ENCODE data around the gene SLC30A4. TPM values are rescaled to one million over a fixed set of nuclear protein-coding genes. Genes with fewer than 3 reads are reported as not detected.
A peak's percentile ranks its signal among the peaks of the same experiment; 100 is the strongest.

SLC30A4 gene
- polyA plus RNA-seq, 1 donor: 3.7 TPM

- Histone ChIP-seq H3K9me3 (ENCODE audit: control insufficient read depth, low read depth, low read length) (no peaks in the 10 kb centered on the region), H3K27ac (ENCODE audit: low read length) (no peak overlapping the region), H3K4me1 (ENCODE audit: control insufficient read depth, insufficient read depth, low read length) (peaks cover 2% of the 10 kb centered on the region), H3K4me3 (ENCODE audit: low read length) (no peak overlapping the region), H3K27me3 (ENCODE audit: control insufficient read depth, insufficient read depth, low read length) (no peaks in the 10 kb centered on the region), H3K36me3 (ENCODE audit: control insufficient read depth, insufficient read depth, low read length) (no peaks in the 10 kb centered on the region)
- peak in 1 of 2 donors; percentile 19 for DNase-seq
- no CpG with 5 or more reads among the region's 6 CpGs for WGBS (ENCODE audit: insufficient coverage, low lambda C conversion rate)
These were observed 47.8 kb downstream of the SLC30A4 start for GRCh38 chr15:45474799-45475198.

- Histone ChIP-seq H3K4me1 (ENCODE audit: control insufficient read depth, insufficient read depth, low read length) (peaks cover 9% of the 10 kb centered on the region), H3K27me3 (ENCODE audit: control insufficient read depth, insufficient read depth, low read length) (no peaks in the 10 kb centered on the region), H3K27ac (ENCODE audit: low read length) (no peak overlapping the region), H3K36me3 (ENCODE audit: control insufficient read depth, insufficient read depth, low read length) (no peaks in the 10 kb centered on the region), H3K9me3 (ENCODE audit: control insufficient read depth, low read depth, low read length) (no peaks in the 10 kb centered on the region), H3K4me3 (ENCODE audit: low read length) (no peak overlapping the region)
- WGBS (ENCODE audit: insufficient coverage, low lambda C conversion rate): no CpG with 5 or more reads among the region's 2 CpGs
- DNase-seq: no peak
These were observed 49.5 kb downstream of the SLC30A4 start for GRCh38 chr15:45473068-45473467.

- Histone ChIP-seq H3K27ac (ENCODE audit: low read length) (no peak overlapping the region), H3K9me3 (ENCODE audit: control insufficient read depth, low read depth, low read length) (no peaks in the 10 kb centered on the region), H3K27me3 (ENCODE audit: control insufficient read depth, insufficient read depth, low read length) (no peaks in the 10 kb centered on the region), H3K4me3 (ENCODE audit: low read length) (no peak overlapping the region), H3K36me3 (ENCODE audit: control insufficient read depth, insufficient read depth, low read length) (no peaks in the 10 kb centered on the region), H3K4me1 (ENCODE audit: control insufficient read depth, insufficient read depth, low read length) (peaks cover 9% of the 10 kb centered on the region)
- DNase-seq: no peak
- WGBS (ENCODE audit: insufficient coverage, low lambda C conversion rate): no CpG with 5 or more reads among the region's 8 CpGs
These were observed 51.4 kb downstream of the SLC30A4 start for GRCh38 chr15:45471151-45471550.

- Histone ChIP-seq H3K4me1 (ENCODE audit: control insufficient read depth, insufficient read depth, low read length) (peaks cover 9% of the 10 kb centered on the region), H3K27me3 (ENCODE audit: control insufficient read depth, insufficient read depth, low read length) (no peaks in the 10 kb centered on the region), H3K36me3 (ENCODE audit: control insufficient read depth, insufficient read depth, low read length) (no peaks in the 10 kb centered on the region), H3K27ac (ENCODE audit: low read length) (no peak overlapping the region), H3K4me3 (ENCODE audit: low read length) (no peak overlapping the region), H3K9me3 (ENCODE audit: control insufficient read depth, low read depth, low read length) (no peaks in the 10 kb centered on the region)
- WGBS (ENCODE audit: insufficient coverage, low lambda C conversion rate): no CpG with 5 or more reads among the region's 7 CpGs
- DNase-seq: peak in 1 of 2 donors; percentile 63
These were observed 53.1 kb downstream of the SLC30A4 start for GRCh38 chr15:45469441-45469840.

- Histone ChIP-seq H3K4me1 (ENCODE audit: control insufficient read depth, insufficient read depth, low read length) (peaks cover 9% of the 10 kb centered on the region), H3K4me3 (ENCODE audit: low read length) (no peak overlapping the region), H3K27me3 (ENCODE audit: control insufficient read depth, insufficient read depth, low read length) (no peaks in the 10 kb centered on the region), H3K36me3 (ENCODE audit: control insufficient read depth, insufficient read depth, low read length) (no peaks in the 10 kb centered on the region), H3K27ac (ENCODE audit: low read length) (no peak overlapping the region), H3K9me3 (ENCODE audit: control insufficient read depth, low read depth, low read length) (no peaks in the 10 kb centered on the region)
- WGBS (ENCODE audit: insufficient coverage, low lambda C conversion rate): no CpG with 5 or more reads among the region's 2 CpGs
- DNase-seq: no peak
These were observed 53.5 kb downstream of the SLC30A4 start for GRCh38 chr15:45469027-45469426.

- DNase-seq: no peak
- Histone ChIP-seq H3K27ac (ENCODE audit: low read length) (no peak overlapping the region), H3K9me3 (ENCODE audit: control insufficient read depth, low read depth, low read length) (no peaks in the 10 kb centered on the region), H3K27me3 (ENCODE audit: control insufficient read depth, insufficient read depth, low read length) (no peaks in the 10 kb centered on the region), H3K4me3 (ENCODE audit: low read length) (no peak overlapping the region), H3K36me3 (ENCODE audit: control insufficient read depth, insufficient read depth, low read length) (no peaks in the 10 kb centered on the region), H3K4me1 (ENCODE audit: control insufficient read depth, insufficient read depth, low read length) (peaks cover 9% of the 10 kb centered on the region)
- no CpG with 5 or more reads among the region's 4 CpGs for WGBS (ENCODE audit: insufficient coverage, low lambda C conversion rate)
These were observed 54.3 kb downstream of the SLC30A4 start for GRCh38 chr15:45468294-45468693.

GRCh38 chr15:45458746-45459403 lies 63.7 kb downstream of the SLC30A4 start:
- peak in 1 of 2 donors; percentile 49 for DNase-seq
- Histone ChIP-seq H3K4me3 (ENCODE audit: low read length) (peak overlapping the region; percentile 9), H3K9me3 (ENCODE audit: control insufficient read depth, low read depth, low read length) (peaks cover 4% of the 10 kb centered on the region), H3K36me3 (ENCODE audit: control insufficient read depth, insufficient read depth, low read length) (no peaks in the 10 kb centered on the region), H3K27ac (ENCODE audit: low read length) (no peak overlapping the region), H3K27me3 (ENCODE audit: control insufficient read depth, insufficient read depth, low read length) (no peaks in the 10 kb centered on the region), H3K4me1 (ENCODE audit: control insufficient read depth, insufficient read depth, low read length) (peaks cover 3% of the 10 kb centered on the region)
- WGBS (ENCODE audit: insufficient coverage, low lambda C conversion rate): 4% methylated on average over 5 of the region's 12 CpGs

GRCh38 chr15:45457641-45458539 lies 64.7 kb downstream of the SLC30A4 start:
- H3K27ac ChIP-seq (ENCODE audit: low read length): peak overlapping the region; percentile 54
- WGBS (ENCODE audit: insufficient coverage, low lambda C conversion rate): 15% methylated on average over 10 of the region's 17 CpGs
- H3K4me1 ChIP-seq (ENCODE audit: control insufficient read depth, insufficient read depth, low read length): peaks cover 3% of the 10 kb centered on the region
- H3K4me3 ChIP-seq (ENCODE audit: low read length): peak overlapping the region; percentile 32
- H3K9me3 ChIP-seq (ENCODE audit: control insufficient read depth, low read depth, low read length): peaks cover 4% of the 10 kb centered on the region
- H3K27me3 ChIP-seq (ENCODE audit: control insufficient read depth, insufficient read depth, low read length): no peaks in the 10 kb centered on the region
- peak; percentile 63 to 74 for DNase-seq
- H3K36me3 ChIP-seq (ENCODE audit: control insufficient read depth, insufficient read depth, low read length): no peaks in the 10 kb centered on the region

GRCh38 chr15:45457220-45457619 lies 65.3 kb downstream of the SLC30A4 start:
- no CpG with 5 or more reads among the region's 5 CpGs for WGBS (ENCODE audit: insufficient coverage, low lambda C conversion rate)

GRCh38 chr15:45456212-45457106 lies 66.1 kb downstream of the SLC30A4 start:
- H3K27ac ChIP-seq (ENCODE audit: low read length): no peak overlapping the region
- DNase-seq: peak in 1 of 2 donors; percentile 49
- peaks cover 9% of the 10 kb centered on the region for H3K9me3 ChIP-seq (ENCODE audit: control insufficient read depth, low read depth, low read length)
- WGBS (ENCODE audit: insufficient coverage, low lambda C conversion rate): no CpG with 5 or more reads among the region's 22 CpGs
- peaks cover 3% of the 10 kb centered on the region for H3K4me1 ChIP-seq (ENCODE audit: control insufficient read depth, insufficient read depth, low read length)
- no peaks in the 10 kb centered on the region for H3K36me3 ChIP-seq (ENCODE audit: control insufficient read depth, insufficient read depth, low read length)
- no peaks in the 10 kb centered on the region for H3K27me3 ChIP-seq (ENCODE audit: control insufficient read depth, insufficient read depth, low read length)
- H3K4me3 ChIP-seq (ENCODE audit: low read length): no peak overlapping the region

More at GRCh38 chr15:45457220-45457619, 65.3 kb downstream of the SLC30A4 start:
- Histone ChIP-seq H3K4me3 (ENCODE audit: low read length) (no peak overlapping the region), H3K36me3 (ENCODE audit: control insufficient read depth, insufficient read depth, low read length) (no peaks in the 10 kb centered on the region), H3K9me3 (ENCODE audit: control insufficient read depth, low read depth, low read length) (peaks cover 9% of the 10 kb centered on the region), H3K27me3 (ENCODE audit: control insufficient read depth, insufficient read depth, low read length) (no peaks in the 10 kb centered on the region), H3K4me1 (ENCODE audit: control insufficient read depth, insufficient read depth, low read length) (peaks cover 3% of the 10 kb centered on the region), H3K27ac (ENCODE audit: low read length) (no peak overlapping the region)
- no peak for DNase-seq
